Measurements from ENCODE around the gene INSL3.
"Not testable (repeated sequence)": the region's sequence is repeated elsewhere in the genome, so short reads cannot be mapped to it uniquely, and the experiment has no call there.

INSL3 gene

GRCh38 chr19:17783721-17784120 is 37.6 kb downstream of the INSL3 start:
- no CpG with 5 or more reads among the region's 5 CpGs for WGBS, 2 donors (ENCODE audit: extremely low coverage in 2 of 2, insufficient read length in 2 of 2, insufficient replicate concordance in 1 of 2)
- H2BK15ac ChIP-seq (ENCODE audit: low read length); H3K9ac ChIP-seq (ENCODE audit: low read depth, low read length, poor library complexity); H2BK120ac ChIP-seq (ENCODE audit: low read depth, low read length); H3K79me1 ChIP-seq (ENCODE audit: low read depth, low read length); H3K14ac ChIP-seq (ENCODE audit: low read length); H3K18ac ChIP-seq (ENCODE audit: low read length); H4K91ac ChIP-seq (ENCODE audit: low read depth, low read length, poor library complexity); H3K4ac ChIP-seq (ENCODE audit: low read length); H3K9me3 ChIP-seq (replicated peaks in 1 of 2; ENCODE audit: control insufficient read depth in 2 of 2, insufficient read depth in 1 of 2, low read depth in 1 of 2, low read length in 2 of 2); H2BK5ac ChIP-seq (ENCODE audit: low read length); H2BK12ac ChIP-seq (ENCODE audit: low read length); H4K8ac ChIP-seq (ENCODE audit: low read depth, low read length); H3K4me2 ChIP-seq (ENCODE audit: insufficient read depth, low read length, poor library complexity, severe bottlenecking); H3K27ac ChIP-seq (replicated peaks; ENCODE audit: low read length); H2AFZ ChIP-seq (ENCODE audit: low read length); DNase-seq (ENCODE audit: low spot score); H3K4me3 ChIP-seq (ENCODE audit: low read length in 2 of 2); H3K27me3 ChIP-seq (ENCODE audit: control insufficient read depth in 3 of 3, insufficient read depth in 3 of 3, low read depth in 1 of 3, low read length in 3 of 3); H2AK5ac ChIP-seq (ENCODE audit: low read depth, low read length); H3K23ac ChIP-seq (ENCODE audit: low read depth, low read length, poor library complexity); H3K36me3 ChIP-seq (replicated peaks in 1 of 2; ENCODE audit: control insufficient read depth in 2 of 2, insufficient read depth in 2 of 2, low read length in 2 of 2): not testable (repeated sequence)
- H3K4me1 ChIP-seq (ENCODE audit: control insufficient read depth in 2 of 2, insufficient read depth in 1 of 2, low read depth in 1 of 2, low read length in 2 of 2): peaks cover 5 to 10% of the 10 kb centered on the region in 2 donors

GRCh38 chr19:17780781-17781180 is 40.5 kb downstream of the INSL3 start:
- H3K4me1 ChIP-seq (ENCODE audit: control insufficient read depth in 2 of 2, insufficient read depth in 1 of 2, low read depth in 1 of 2, low read length in 2 of 2): peaks cover 5 to 14% of the 10 kb centered on the region in 2 donors
- no peak overlapping the region for H4K91ac ChIP-seq (ENCODE audit: low read depth, low read length, poor library complexity)
- no peak overlapping the region for H3K4ac ChIP-seq (ENCODE audit: low read length)
- no peak for DNase-seq (ENCODE audit: low spot score)
- H4K8ac ChIP-seq (ENCODE audit: low read depth, low read length): no peak overlapping the region
- H3K9me3 ChIP-seq (replicated peaks in 1 of 2; ENCODE audit: control insufficient read depth in 2 of 2, insufficient read depth in 1 of 2, low read depth in 1 of 2, low read length in 2 of 2): no peaks in the 10 kb centered on the region
- no peak overlapping the region for H2BK120ac ChIP-seq (ENCODE audit: low read depth, low read length)
- H2AK5ac ChIP-seq (ENCODE audit: low read depth, low read length): no peak overlapping the region
- H2BK12ac ChIP-seq (ENCODE audit: low read length): no peak overlapping the region
- no peaks in the 10 kb centered on the region for H3K27me3 ChIP-seq (ENCODE audit: control insufficient read depth in 3 of 3, insufficient read depth in 3 of 3, low read depth in 1 of 3, low read length in 3 of 3)
- H3K18ac ChIP-seq (ENCODE audit: low read length): no peak overlapping the region
- no peak overlapping the region for H3K9ac ChIP-seq (ENCODE audit: low read depth, low read length, poor library complexity)
- no peak overlapping the region for H3K4me3 ChIP-seq (ENCODE audit: low read length in 2 of 2)
- no peak overlapping the region for H3K23ac ChIP-seq (ENCODE audit: low read depth, low read length, poor library complexity)
- WGBS, 2 donors (ENCODE audit: extremely low coverage in 2 of 2, insufficient read length in 2 of 2, insufficient replicate concordance in 1 of 2): no CpG with 5 or more reads among the region's 2 CpGs
- H3K27ac ChIP-seq (replicated peaks; ENCODE audit: low read length): no peak overlapping the region
- no peak overlapping the region for H2AFZ ChIP-seq (ENCODE audit: low read length)
- peaks cover 0 to 4% of the 10 kb centered on the region in 2 donors for H3K36me3 ChIP-seq (replicated peaks in 1 of 2; ENCODE audit: control insufficient read depth in 2 of 2, insufficient read depth in 2 of 2, low read length in 2 of 2)
- H2BK5ac ChIP-seq (ENCODE audit: low read length): no peak overlapping the region
- H3K4me2 ChIP-seq (ENCODE audit: insufficient read depth, low read length, poor library complexity, severe bottlenecking): no peak overlapping the region
- no peak overlapping the region for H2BK15ac ChIP-seq (ENCODE audit: low read length)
- H3K14ac ChIP-seq (ENCODE audit: low read length): no peak overlapping the region
- H3K79me1 ChIP-seq (ENCODE audit: low read depth, low read length): peaks cover 2% of the 10 kb centered on the region

- peak overlapping the region; percentile 64 for H4K91ac ChIP-seq (ENCODE audit: low read depth, low read length, poor library complexity)
- H3K14ac ChIP-seq (ENCODE audit: low read length): peak overlapping the region; percentile 98
- H2AK5ac ChIP-seq (ENCODE audit: low read depth, low read length): peak overlapping the region; percentile 100
- peak overlapping the region; percentile 95 for H3K23ac ChIP-seq (ENCODE audit: low read depth, low read length, poor library complexity)
- peaks cover 2% of the 10 kb centered on the region for H3K79me1 ChIP-seq (ENCODE audit: low read depth, low read length)
- peak overlapping the region; percentile 99 for H2BK12ac ChIP-seq (ENCODE audit: low read length)
- H3K36me3 ChIP-seq (replicated peaks in 1 of 2; ENCODE audit: control insufficient read depth in 2 of 2, insufficient read depth in 2 of 2, low read length in 2 of 2): peaks cover 0 to 3% of the 10 kb centered on the region in 2 donors
- peak overlapping the region; percentile 92 for H3K9ac ChIP-seq (ENCODE audit: low read depth, low read length, poor library complexity)
- no peaks in the 10 kb centered on the region for H3K27me3 ChIP-seq (ENCODE audit: control insufficient read depth in 3 of 3, insufficient read depth in 3 of 3, low read depth in 1 of 3, low read length in 3 of 3)
- DNase-seq (ENCODE audit: low spot score): peak; percentile 66
- peak overlapping the region in 1 of 2 donors; percentile 75 for H3K4me3 ChIP-seq (ENCODE audit: low read length in 2 of 2)
- H3K4me2 ChIP-seq (ENCODE audit: insufficient read depth, low read length, poor library complexity, severe bottlenecking): peak overlapping the region; percentile 59
- WGBS, 2 donors (ENCODE audit: extremely low coverage in 2 of 2, insufficient read length in 2 of 2, insufficient replicate concordance in 1 of 2): no CpG with 5 or more reads among the region's 25 CpGs
- peak overlapping the region; percentile 43 for H3K27ac ChIP-seq (replicated peaks; ENCODE audit: low read length)
- no peak overlapping the region for H4K8ac ChIP-seq (ENCODE audit: low read depth, low read length)
- peak overlapping the region; percentile 82 for H2AFZ ChIP-seq (ENCODE audit: low read length)
- peak overlapping the region; percentile 82 for H2BK5ac ChIP-seq (ENCODE audit: low read length)
- peak overlapping the region; percentile 95 for H3K18ac ChIP-seq (ENCODE audit: low read length)
- H2BK120ac ChIP-seq (ENCODE audit: low read depth, low read length): peak overlapping the region; percentile 21
- H2BK15ac ChIP-seq (ENCODE audit: low read length): peak overlapping the region; percentile 99
- H3K4me1 ChIP-seq (ENCODE audit: control insufficient read depth in 2 of 2, insufficient read depth in 1 of 2, low read depth in 1 of 2, low read length in 2 of 2): peaks cover 5 to 14% of the 10 kb centered on the region in 2 donors
- no peaks in the 10 kb centered on the region for H3K9me3 ChIP-seq (replicated peaks in 1 of 2; ENCODE audit: control insufficient read depth in 2 of 2, insufficient read depth in 1 of 2, low read depth in 1 of 2, low read length in 2 of 2)
- peak overlapping the region; percentile 84 for H3K4ac ChIP-seq (ENCODE audit: low read length)
Observed at GRCh38 chr19:17778968-17779929, 42.1 kb downstream of the INSL3 start.
